ENCODE measurements around the gene TSSK3.

TSSK3 gene

GRCh38 chr1:32339363-32339978, 22.9 kb upstream of the TSSK3 start:
- H3K4me3 ChIP-seq (ENCODE audit: low read depth, low read length) = no peak overlapping the region
- TF ChIP-seq CTCF (IDR thresholded peaks at IDR 0.05; ENCODE audit: insufficient read depth, low read depth, low read length, missing control alignments) = no peak
- peak; percentile 71 for DNase-seq (ENCODE audit: low read depth)

GRCh38 chr1:32341186-32341757, 21.1 kb upstream of the TSSK3 start:
- TF ChIP-seq CTCF (IDR thresholded peaks at IDR 0.05; ENCODE audit: insufficient read depth, low read depth, low read length, missing control alignments) = no peak
- no peak overlapping the region for H3K4me3 ChIP-seq (ENCODE audit: low read depth, low read length)
- DNase-seq (ENCODE audit: low read depth) = no peak

DNA sequence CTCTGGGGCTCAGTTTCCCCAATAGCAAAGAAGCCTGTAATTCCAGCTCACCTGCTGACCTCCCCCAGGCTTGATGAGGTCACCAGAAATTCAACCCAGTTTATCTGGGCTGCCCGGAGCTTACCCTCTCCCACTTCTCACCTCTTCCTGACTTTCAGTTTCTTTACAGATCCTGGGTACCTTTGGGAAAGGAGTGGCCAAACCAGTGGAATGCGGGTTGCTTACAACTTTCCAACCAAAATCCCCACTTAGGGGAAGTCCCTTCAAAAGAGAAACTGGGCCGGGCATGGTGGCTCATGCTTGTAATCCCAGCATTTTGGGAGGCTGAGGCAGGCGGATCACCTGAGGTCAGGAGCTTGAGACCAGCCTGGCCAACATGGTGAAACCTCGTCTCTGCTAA, 20.4 kb upstream of the TSSK3 start:
- DNase-seq (ENCODE audit: low read depth) = no peak
- H3K4me3 ChIP-seq (ENCODE audit: low read depth, low read length) = no peak overlapping the region
- no peak for TF ChIP-seq CTCF (IDR thresholded peaks at IDR 0.05; ENCODE audit: insufficient read depth, low read depth, low read length, missing control alignments)

- no peak for TF ChIP-seq CTCF (IDR thresholded peaks at IDR 0.05; ENCODE audit: insufficient read depth, low read depth, low read length, missing control alignments)
- no peak for DNase-seq (ENCODE audit: low read depth)
- H3K4me3 ChIP-seq (ENCODE audit: low read depth, low read length) = no peak overlapping the region
Measured at GRCh38 chr1:32342704-32343103, 19.6 kb upstream of the TSSK3 start.

- TF ChIP-seq CTCF (IDR thresholded peaks at IDR 0.05; ENCODE audit: insufficient read depth, low read depth, low read length, missing control alignments) = no peak
- no peak for DNase-seq (ENCODE audit: low read depth)
- H3K4me3 ChIP-seq (ENCODE audit: low read depth, low read length) = no peak overlapping the region
Measured at GRCh38 chr1:32345289-32345827, 17.0 kb upstream of the TSSK3 start.

- TF ChIP-seq CTCF (IDR thresholded peaks at IDR 0.05; ENCODE audit: insufficient read depth, low read depth, low read length, missing control alignments) = no peak
- no peak overlapping the region for H3K4me3 ChIP-seq (ENCODE audit: low read depth, low read length)
- no peak for DNase-seq (ENCODE audit: low read depth)
Measured at GRCh38 chr1:32346532-32347157, 15.7 kb upstream of the TSSK3 start.
